GM12864 (cell line): Measurements from ENCODE around the gene GTF3C4.

Experiments
- DNase-seq: peaks from one replicate; pipeline ENCODE4 v3.0.0-alpha.2; 2011; ENCODE audit warnings: low read depth
- H3K4me3 ChIP-seq: 2 replicates; pipeline ENCODE4 v1.5.1; 2011; ENCODE audit warnings: mild to moderate bottlenecking, low read depth, low read length, control low read depth
- CTCF ChIP-seq: IDR thresholded peaks from 2 replicates; pipeline ENCODE4 v1.5.1; 2011; ENCODE audit warnings: low read depth, mild to moderate bottlenecking, moderate library complexity, low read length, control low read depth, inconsistent platforms; ENCODE audit errors: missing control alignments

Gene GTF3C4

GRCh38 chr9:132647355-132647754, 22.9 kb upstream of the GTF3C4 start:
- TF ChIP-seq CTCF, result no peak

GRCh38 chr9:132647806-132648205, 22.5 kb upstream of the GTF3C4 start:
- no peak for DNase-seq
- no peak overlapping the region for H3K4me3 ChIP-seq
- no peak for TF ChIP-seq CTCF

More at GRCh38 chr9:132647355-132647754, 22.9 kb upstream of the GTF3C4 start:
- H3K4me3 ChIP-seq, result no peak overlapping the region
- no peak for DNase-seq

GRCh38 chr9:132648283-132648682, 22.0 kb upstream of the GTF3C4 start:
- H3K4me3 ChIP-seq, result no peak overlapping the region
- no peak for TF ChIP-seq CTCF
- no peak for DNase-seq

- H3K4me3 ChIP-seq, result no peak overlapping the region
- no peak for DNase-seq
- no peak for TF ChIP-seq CTCF
Measured at GRCh38 chr9:132648685-132649084, 21.6 kb upstream of the GTF3C4 start.

GRCh38 chr9:132651259-132651658, 19.0 kb upstream of the GTF3C4 start:
- DNase-seq, result no peak
- TF ChIP-seq CTCF, result peak; percentile 17
- H3K4me3 ChIP-seq, result no peak overlapping the region

- DNase-seq, result no peak
- TF ChIP-seq CTCF, result no peak
- no peak overlapping the region for H3K4me3 ChIP-seq
Measured at GRCh38 chr9:132656299-132656698, 14.0 kb upstream of the GTF3C4 start.

GRCh38 chr9:132662152-132662945, 7.9 kb upstream of the GTF3C4 start:
- no peak for DNase-seq
- no peak overlapping the region for H3K4me3 ChIP-seq
- no peak for TF ChIP-seq CTCF
